ENCODE data around the gene STK11IP. TPM values are rescaled to one million over a fixed set of nuclear protein-coding genes. Genes with fewer than 3 reads are reported as not detected.

STK11IP gene
- polyA plus RNA-seq, 1 donor from 2014 or later: 54.9 TPM

- no peaks in the 10 kb centered on the region for H3K36me3 ChIP-seq (ENCODE audit: insufficient read depth, low read length)
These were observed 13.6 kb downstream of the STK11IP start for GRCh38 chr2:219611306-219611705.

GRCh38 chr2:219611866-219612576 lies 14.4 kb downstream of the STK11IP start:
- no peak overlapping the region for H2AFZ ChIP-seq (ENCODE audit: low read depth, low read length)
- H3K27ac ChIP-seq (ENCODE audit: low read length): no peak overlapping the region
- no peaks in the 10 kb centered on the region for H3K36me3 ChIP-seq (ENCODE audit: insufficient read depth, low read length)
- H3F3A ChIP-seq (ENCODE audit: insufficient read depth, low read length, poor library complexity, severe bottlenecking): no peaks in the 10 kb centered on the region
- H3K9me2 ChIP-seq (ENCODE audit: insufficient read depth, low read length): no peaks in the 10 kb centered on the region
- no peak overlapping the region for H3K4me2 ChIP-seq (ENCODE audit: low read length)
- no peaks in the 10 kb centered on the region for H4K20me1 ChIP-seq (ENCODE audit: insufficient read depth)
- no peaks in the 10 kb centered on the region for H3K9me3 ChIP-seq (ENCODE audit: low read length)
- H3K9ac ChIP-seq (ENCODE audit: low read length): no peak overlapping the region
- H3K79me2 ChIP-seq (replicated peaks; ENCODE audit: insufficient read depth, low read length): no peaks in the 10 kb centered on the region
- no peaks in the 10 kb centered on the region for H3K27me3 ChIP-seq (ENCODE audit: insufficient read depth, low read depth, low read length)
- no peak overlapping the region for H3K4me3 ChIP-seq (ENCODE audit: low read length)
- TF ChIP-seq TAF1 (IDR thresholded peaks at IDR 0.05; ENCODE audit: low read depth) (no peak), POLR2AphosphoS5 (IDR thresholded peaks at IDR 0.05) (no peak), SMC3 (conservative IDR thresholded peaks at IDR 0.05; ENCODE audit: poor library complexity) (no peak), EZH2 (IDR thresholded peaks at IDR 0.05; ENCODE audit: borderline replicate concordance, insufficient read depth, low read length, poor library complexity, severe bottlenecking) (no peak), CTCF (IDR thresholded peaks at IDR 0.05; ENCODE audit: poor library complexity, severe bottlenecking) (no peak)

More at GRCh38 chr2:219611306-219611705, 13.6 kb downstream of the STK11IP start:
- no peak overlapping the region for H3K4me2 ChIP-seq (ENCODE audit: low read length)
- no peaks in the 10 kb centered on the region for H3F3A ChIP-seq (ENCODE audit: insufficient read depth, low read length, poor library complexity, severe bottlenecking)
- no peaks in the 10 kb centered on the region for H3K9me2 ChIP-seq (ENCODE audit: insufficient read depth, low read length)
- no peaks in the 10 kb centered on the region for H3K79me2 ChIP-seq (replicated peaks; ENCODE audit: insufficient read depth, low read length)
- H3K9me3 ChIP-seq (ENCODE audit: low read length): no peaks in the 10 kb centered on the region
- H3K9ac ChIP-seq (ENCODE audit: low read length): no peak overlapping the region
- TF ChIP-seq EZH2 (IDR thresholded peaks at IDR 0.05; ENCODE audit: borderline replicate concordance, insufficient read depth, low read length, poor library complexity, severe bottlenecking): no peak
- TF ChIP-seq RAD21 (conservative IDR thresholded peaks at IDR 0.05): no peak
- no peak for TF ChIP-seq TAF1 (IDR thresholded peaks at IDR 0.05; ENCODE audit: low read depth)
- no peak for TF ChIP-seq SMC3 (conservative IDR thresholded peaks at IDR 0.05; ENCODE audit: poor library complexity)
- no peak for TF ChIP-seq EP300 (conservative IDR thresholded peaks at IDR 0.05; ENCODE audit: poor library complexity, severe bottlenecking)
- TF ChIP-seq MXI1 (conservative IDR thresholded peaks at IDR 0.05; ENCODE audit: poor library complexity, severe bottlenecking): no peak
- TF ChIP-seq REST (IDR thresholded peaks at IDR 0.05; ENCODE audit: borderline replicate concordance): no peak
- TF ChIP-seq POLR2AphosphoS5 (IDR thresholded peaks at IDR 0.05): no peak
- TF ChIP-seq CTCF (IDR thresholded peaks at IDR 0.05; ENCODE audit: poor library complexity, severe bottlenecking): no peak
- no peak overlapping the region for H3K27ac ChIP-seq (ENCODE audit: low read length)
- H3K4me3 ChIP-seq (ENCODE audit: low read length): no peak overlapping the region
- no peaks in the 10 kb centered on the region for H4K20me1 ChIP-seq (ENCODE audit: insufficient read depth)
- no peak overlapping the region for H2AFZ ChIP-seq (ENCODE audit: low read depth, low read length)
- H3K27me3 ChIP-seq (ENCODE audit: insufficient read depth, low read depth, low read length): no peaks in the 10 kb centered on the region
